GM23338 (cell line): ENCODE measurements around the gene QKI.

Experiments used
- CREB1 ChIP-seq: fragments of 250-450 bp; sonication (Bioruptor Pico); IDR thresholded peaks from 2 replicates; pipeline ENCODE4 v1.5.0; 2020; ENCODE audit warnings: low read depth, mild to moderate bottlenecking, moderate library complexity
- CTCF ChIP-seq, 2 experiments: fragments of 200-600 bp in 1 of 2; sonication (generic) in 1 of 2; conservative IDR thresholded peaks; 2 replicates each; pipeline versions ENCODE4 v1.5.1 to v1.6.1; 2016 to 2017; ENCODE audit warnings: antibody characterized with exemption in 2 of 2, low read depth in 2 of 2, mild to moderate bottlenecking in 2 of 2, moderate library complexity in 1 of 2
- ETS1 ChIP-seq: IDR thresholded peaks from 2 replicates; pipeline ENCODE4 v1.6.1; 2016; ENCODE audit warnings: antibody characterized with exemption
- EZH2 ChIP-seq: fragments of 200-600 bp; sonication (generic); IDR thresholded peaks from one replicate; pipeline ENCODE4 v1.8.0; 2017; ENCODE audit warnings: antibody characterized with exemption, mild to moderate bottlenecking, low read depth; ENCODE audit not compliant: unreplicated experiment
- EZH2phosphoT487 ChIP-seq: fragments of 200-600 bp; sonication (generic); IDR thresholded peaks from one replicate; pipeline ENCODE4 v1.8.1; 2018; ENCODE audit warnings: antibody characterized with exemption; ENCODE audit not compliant: unreplicated experiment
- JUNB ChIP-seq: IDR thresholded peaks from one replicate; pipeline ENCODE4 v1.6.1; 2016; ENCODE audit warnings: antibody characterized with exemption; ENCODE audit not compliant: unreplicated experiment
- POLR2AphosphoS5 ChIP-seq: IDR thresholded peaks from 2 replicates; pipeline ENCODE4 v1.6.1; 2016; ENCODE audit warnings: antibody characterized with exemption, low read depth
- REST ChIP-seq: IDR thresholded peaks from one replicate; pipeline ENCODE4 v1.6.1; 2018; ENCODE audit warnings: antibody characterized with exemption; ENCODE audit not compliant: unreplicated experiment
- ZNF331 ChIP-seq: fragments of 250-450 bp; sonication (Bioruptor Pico); IDR thresholded peaks from 2 replicates; pipeline ENCODE4 v1.5.0; 2020; ENCODE audit warnings: low read depth, mild to moderate bottlenecking, moderate library complexity

- TF ChIP-seq CTCF (conservative IDR thresholded peaks at IDR 0.05; ENCODE audit: low read depth in 2 of 2) (no peak), ETS1 (no peak), POLR2AphosphoS5 (no peak), JUNB (no peak), EZH2 (no peak), EZH2phosphoT487 (no peak), CREB1 (no peak), REST (no peak), ZNF331 (CRISPR knock-in tag) (no peak)
Measured at GRCh38 chr6:163529605-163530004, 115.1 kb downstream of the QKI start.
